A549 (cell line): ENCODE results near the gene RLN3. TPM values are rescaled to one million over a fixed set of nuclear protein-coding genes. Genes with fewer than 3 reads are reported as not detected.

ENCODE experiments used
- ATAC-seq, 2 experiments: fragments of 200-7000 bp in 1 of 2; fragments of >200 bp in 1 of 2; cut with Nextera tagmentation in 1 of 2; cut with Tn5 transposase in 1 of 2; 3 replicates each; pipeline versions ENCODE4 v1.8.0 to v1.9.1; 2018 to 2020; ENCODE audit warnings: mild to moderate bottlenecking in 1 of 2, moderate library complexity in 1 of 2
- CTCF ChIA-PET: fragments of 300-600 bp; sonication (Branson Sonifier 250); formaldehyde crosslinking; extraction: SDS; loops from one replicate; lab custom pipeline; 2021; ENCODE audit warnings: antibody characterized with exemption, inconsistent platforms; lab: Yijun Ruan, JAX
- POLR2A ChIA-PET: fragments of 350-600 bp; formaldehyde crosslinking; extraction: SDS; loops from one replicate; lab custom pipeline; 2021; ENCODE audit warnings: antibody characterized with exemption, inconsistent platforms; lab: Yijun Ruan, JAX
- DNase-seq, 2 experiments: peaks; one replicate each; pipeline versions ENCODE4 v3.0.0 to v3.0.0-alpha.2; 2011 to 2016; ENCODE audit warnings: low read depth in 1 of 2, low spot score in 1 of 2
- FAIRE-seq: peaks from 2 replicates; lab custom pipeline; 2011; peaks lifted over from hg19 to GRCh38; lab: Jason Lieb, UNC
- H3K27ac ChIP-seq, 2 experiments: fragments of >200 bp; sonication (Bioruptor Twin); formaldehyde crosslinking; 3 replicates each; pipeline ENCODE4 v1.5.1; 2016 to 2017
- H3K4me1 ChIP-seq: fragments of >200 bp; sonication (Bioruptor Twin); formaldehyde crosslinking; 3 replicates; pipeline ENCODE4 v1.6.1; 2016
- H3K4me2 ChIP-seq: fragments of >200 bp; sonication (Bioruptor Twin); formaldehyde crosslinking; 3 replicates; pipeline ENCODE4 v1.6.1; 2016
- H3K4me3 ChIP-seq: fragments of >200 bp; sonication (Bioruptor Twin); formaldehyde crosslinking; 3 replicates; pipeline ENCODE4 v1.5.1; 2016
- H3K9me3 ChIP-seq: fragments of >200 bp; sonication (Bioruptor Twin); formaldehyde crosslinking; 3 replicates; pipeline ENCODE4 v1.6.1; 2016
- BHLHE40 ChIP-seq: IDR thresholded peaks from 2 replicates; pipeline ENCODE4 v1.6.1; 2012; ENCODE audit warnings: low read depth, low read length, inconsistent platforms
- CEBPB ChIP-seq, 2 experiments: fragments of >200 bp in 1 of 2; sonication (Bioruptor Twin) in 1 of 2; formaldehyde crosslinking in 1 of 2; IDR thresholded peaks; 2 replicates each; pipeline ENCODE4 v1.6.1; 2012 to 2016
- CHD2 ChIP-seq: fragments of 150-350 bp; IDR thresholded peaks from 2 replicates; pipeline ENCODE4 v1.6.1; 2014; ENCODE audit warnings: low read length; ENCODE audit not compliant: partially characterized antibody
- EP300 ChIP-seq, 2 experiments: fragments of >200 bp; sonication (Bioruptor Twin); formaldehyde crosslinking; IDR thresholded peaks; 2 replicates in 1 of 2; 3 replicates in 1 of 2; pipeline ENCODE4 v1.6.1; 2016 to 2017
- FOXS1 ChIP-seq: fragments of 250-450 bp; sonication (Bioruptor Pico); IDR thresholded peaks from 2 replicates; pipeline ENCODE4 v1.5.0; 2020; ENCODE audit warnings: mild to moderate bottlenecking, moderate library complexity
- HDAC2 ChIP-seq: fragments of 200-600 bp; sonication (generic); IDR thresholded peaks from 2 replicates; pipeline ENCODE4 v1.6.1; 2016
- HOXA7 ChIP-seq: fragments of 250-450 bp; sonication (Bioruptor Pico); IDR thresholded peaks from 2 replicates; pipeline ENCODE4 v1.5.0; 2020; ENCODE audit warnings: mild to moderate bottlenecking, moderate library complexity
- HOXB13 ChIP-seq: fragments of 250-450 bp; sonication (Bioruptor Pico); IDR thresholded peaks from 2 replicates; pipeline ENCODE4 v1.5.0; 2020; ENCODE audit warnings: low read depth, mild to moderate bottlenecking, moderate library complexity
- JUN ChIP-seq, 2 experiments: fragments of >200 bp; sonication (Bioruptor Twin); formaldehyde crosslinking; IDR thresholded peaks; 2 replicates in 1 of 2; 3 replicates in 1 of 2; pipeline ENCODE4 v1.6.1; 2016 to 2017
- MAFK ChIP-seq: fragments of 450-650 bp; IDR thresholded peaks from 2 replicates; pipeline ENCODE4 v1.6.1; 2014; ENCODE audit not compliant: partially characterized antibody
- NPAS2 ChIP-seq: fragments of 250-450 bp; sonication (Bioruptor Pico); IDR thresholded peaks from 2 replicates; pipeline ENCODE4 v1.8.0; 2022; ENCODE audit warnings: mild to moderate bottlenecking, moderate library complexity, borderline replicate concordance
- POLR2A ChIP-seq: IDR thresholded peaks from 2 replicates; pipeline ENCODE4 v1.6.1; 2012; ENCODE audit warnings: mild to moderate bottlenecking, low read length
- RAD21 ChIP-seq, 2 experiments: fragments of >200 bp in 1 of 2; sonication (Bioruptor Twin) in 1 of 2; formaldehyde crosslinking in 1 of 2; IDR thresholded peaks in 1 of 2; conservative IDR thresholded peaks in 1 of 2; 2 replicates in 1 of 2; 3 replicates in 1 of 2; pipeline ENCODE4 v1.6.1; 2012 to 2018; ENCODE audit warnings: inconsistent platforms in 1 of 2
- RNF2 ChIP-seq: fragments of 200-600 bp; sonication (generic); IDR thresholded peaks from 2 replicates; pipeline ENCODE4 v1.6.1; 2016; ENCODE audit warnings: low read depth, mild to moderate bottlenecking, antibody characterized with exemption, moderate library complexity, borderline replicate concordance
- TFCP2L1 ChIP-seq: fragments of 250-450 bp; sonication (Bioruptor Pico); IDR thresholded peaks from 2 replicates; pipeline ENCODE4 v1.5.0; 2021; ENCODE audit warnings: mild to moderate bottlenecking
- TP53 ChIP-seq: fragments of 250-450 bp; sonication (Bioruptor Pico); IDR thresholded peaks from 2 replicates; pipeline ENCODE4 v1.5.0; 2021; ENCODE audit warnings: mild to moderate bottlenecking, moderate library complexity
- ZFP36 ChIP-seq: fragments of 450-650 bp; IDR thresholded peaks from 2 replicates; pipeline ENCODE4 v1.6.1; 2014; ENCODE audit warnings: borderline replicate concordance; ENCODE audit not compliant: partially characterized antibody
- ZSCAN20 ChIP-seq: fragments of 250-450 bp; sonication (Bioruptor Pico); IDR thresholded peaks from 2 replicates; pipeline ENCODE4 v1.8.0; 2022; ENCODE audit warnings: mild to moderate bottlenecking, moderate library complexity
- WGBS: methylation state at CpG from one replicate; pipeline ENCODE4 v1.1.6; 2017; ENCODE audit errors: missing lambda C conversion rate; 5-methylcytosine and 5-hydroxymethylcytosine counted together
- polyA plus RNA-seq, 4 experiments: library from polyadenylated mRNA; depleted of rRNA in 3 of 4; stranded (reverse); fragments of >200 nt; fragmentation: RNase III in 1 of 4; extraction: RNeasy Plus Mini Kit Qiagen cat#74134 plus additional on column Dnase treatment in 1 of 4; gene quantifications; 2 replicates in 3 of 4; 3 replicates in 1 of 4; pipeline ENCODE4 v1.2.3, GENCODE V29; 2011 to 2017
- TF ChIP-seq, protein P1 (sequence below): fragments of 250-450 bp; sonication (Bioruptor Pico); IDR thresholded peaks from 2 replicates; pipeline ENCODE4 v1.5.0; 2021; ENCODE audit warnings: mild to moderate bottlenecking, moderate library complexity, borderline replicate concordance
- TF ChIP-seq, protein P2 (sequence below): fragments of 450-650 bp; IDR thresholded peaks from 2 replicates; pipeline ENCODE4 v1.6.1; 2014; ENCODE audit warnings: antibody characterized with exemption
- TF ChIP-seq, protein P3 (sequence below): fragments of >200 bp; sonication (Bioruptor Twin); formaldehyde crosslinking; IDR thresholded peaks from 3 replicates; pipeline ENCODE4 v1.5.1; 2016
- TF ChIP-seq, protein P4 (sequence below): fragments of 250-450 bp; sonication (Bioruptor Pico); IDR thresholded peaks from 2 replicates; pipeline ENCODE4 v1.5.0; 2020; ENCODE audit warnings: low read depth, mild to moderate bottlenecking, moderate library complexity

Gene RLN3
- polyA plus RNA-seq, 2 of the 4 experiments (the other 2 are of a cell fraction): not detected

DNA sequence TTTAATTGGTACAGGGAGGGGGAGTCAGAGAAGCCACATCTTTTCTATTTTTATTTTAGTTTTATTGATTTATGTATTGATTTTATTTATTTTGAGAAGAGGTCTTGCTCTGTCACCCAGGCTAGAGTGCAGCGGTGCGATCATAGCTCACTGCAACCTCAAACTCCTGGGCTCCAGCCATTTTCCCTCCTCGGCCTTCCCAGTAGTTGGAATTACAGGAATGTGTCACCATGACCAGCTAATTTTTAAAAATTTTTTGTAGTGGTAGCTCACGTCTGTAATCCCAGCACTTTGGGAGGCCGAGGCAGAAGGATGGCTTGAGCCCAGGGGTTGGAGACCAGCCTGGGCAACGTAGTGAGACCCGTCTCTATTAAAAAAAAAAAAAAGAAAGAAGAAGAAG, 7.8 kb downstream of the RLN3 start:
- Histone ChIP-seq H3K27ac (no peak overlapping the region), H3K4me3 (no peak overlapping the region), H3K4me1 (peaks cover 4% of the 10 kb centered on the region; the same call in 1 of the 3 replicates), H3K4me2 (no peak overlapping the region)
- POLR2A ChIA-PET: no interaction called here
- CTCF ChIA-PET: interaction anchor here (0.7 to 1.8 kb wide), 4 partner anchors 17 to 153 kb away, joined by 3 to 4 read pairs (median 4); no protein-coding TSS in a partner anchor
- ATAC-seq (no peak), FAIRE-seq (no peak)
- TF ChIP-seq EP300 (IDR thresholded peaks at IDR 0.05): no peak
- TF ChIP-seq ZFP36: no peak
- TF ChIP-seq RAD21 (conservative IDR thresholded peaks at IDR 0.05 in 1 of 2, IDR thresholded peaks at IDR 0.05 in 1 of 2): no peak
- no peak for TF ChIP-seq BHLHE40
- no peak for TF ChIP-seq TP53 (CRISPR knock-in tag)
- TF ChIP-seq CEBPB (IDR thresholded peaks at IDR 0.05): no peak
- TF ChIP-seq, protein P1, sequence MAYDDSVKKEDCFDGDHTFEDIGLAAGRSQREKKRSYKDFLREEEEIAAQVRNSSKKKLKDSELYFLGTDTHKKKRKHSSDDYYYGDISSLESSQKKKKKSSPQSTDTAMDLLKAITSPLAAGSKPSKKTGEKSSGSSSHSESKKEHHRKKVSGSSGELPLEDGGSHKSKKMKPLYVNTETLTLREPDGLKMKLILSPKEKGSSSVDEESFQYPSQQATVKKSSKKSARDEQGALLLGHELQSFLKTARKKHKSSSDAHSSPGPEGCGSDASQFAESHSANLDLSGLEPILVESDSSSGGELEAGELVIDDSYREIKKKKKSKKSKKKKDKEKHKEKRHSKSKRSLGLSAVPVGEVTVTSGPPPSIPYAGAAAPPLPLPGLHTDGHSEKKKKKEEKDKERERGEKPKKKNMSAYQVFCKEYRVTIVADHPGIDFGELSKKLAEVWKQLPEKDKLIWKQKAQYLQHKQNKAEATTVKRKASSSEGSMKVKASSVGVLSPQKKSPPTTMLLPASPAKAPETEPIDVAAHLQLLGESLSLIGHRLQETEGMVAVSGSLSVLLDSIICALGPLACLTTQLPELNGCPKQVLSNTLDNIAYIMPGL (CRISPR knock-in tag): no peak
- TF ChIP-seq HDAC2: no peak
- TF ChIP-seq, protein P2, sequence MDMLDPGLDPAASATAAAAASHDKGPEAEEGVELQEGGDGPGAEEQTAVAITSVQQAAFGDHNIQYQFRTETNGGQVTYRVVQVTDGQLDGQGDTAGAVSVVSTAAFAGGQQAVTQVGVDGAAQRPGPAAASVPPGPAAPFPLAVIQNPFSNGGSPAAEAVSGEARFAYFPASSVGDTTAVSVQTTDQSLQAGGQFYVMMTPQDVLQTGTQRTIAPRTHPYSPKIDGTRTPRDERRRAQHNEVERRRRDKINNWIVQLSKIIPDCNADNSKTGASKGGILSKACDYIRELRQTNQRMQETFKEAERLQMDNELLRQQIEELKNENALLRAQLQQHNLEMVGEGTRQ: no peak
- TF ChIP-seq NPAS2 (CRISPR knock-in tag): no peak
- no peak for TF ChIP-seq HOXB13 (CRISPR knock-in tag)
- no peak for TF ChIP-seq JUN (IDR thresholded peaks at IDR 0.05)
- TF ChIP-seq MAFK: no peak
- no peak for TF ChIP-seq ZSCAN20
- no peak for TF ChIP-seq HOXA7
- TF ChIP-seq, protein P3, sequence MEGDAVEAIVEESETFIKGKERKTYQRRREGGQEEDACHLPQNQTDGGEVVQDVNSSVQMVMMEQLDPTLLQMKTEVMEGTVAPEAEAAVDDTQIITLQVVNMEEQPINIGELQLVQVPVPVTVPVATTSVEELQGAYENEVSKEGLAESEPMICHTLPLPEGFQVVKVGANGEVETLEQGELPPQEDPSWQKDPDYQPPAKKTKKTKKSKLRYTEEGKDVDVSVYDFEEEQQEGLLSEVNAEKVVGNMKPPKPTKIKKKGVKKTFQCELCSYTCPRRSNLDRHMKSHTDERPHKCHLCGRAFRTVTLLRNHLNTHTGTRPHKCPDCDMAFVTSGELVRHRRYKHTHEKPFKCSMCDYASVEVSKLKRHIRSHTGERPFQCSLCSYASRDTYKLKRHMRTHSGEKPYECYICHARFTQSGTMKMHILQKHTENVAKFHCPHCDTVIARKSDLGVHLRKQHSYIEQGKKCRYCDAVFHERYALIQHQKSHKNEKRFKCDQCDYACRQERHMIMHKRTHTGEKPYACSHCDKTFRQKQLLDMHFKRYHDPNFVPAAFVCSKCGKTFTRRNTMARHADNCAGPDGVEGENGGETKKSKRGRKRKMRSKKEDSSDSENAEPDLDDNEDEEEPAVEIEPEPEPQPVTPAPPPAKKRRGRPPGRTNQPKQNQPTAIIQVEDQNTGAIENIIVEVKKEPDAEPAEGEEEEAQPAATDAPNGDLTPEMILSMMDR: no peak
- TF ChIP-seq FOXS1: no peak
- no peak for TF ChIP-seq POLR2A
- TF ChIP-seq, all 56 proteins: peak for 0
- DNase-seq: no peak
- H3K9me3 ChIP-seq: no peaks in the 10 kb centered on the region
- 77% methylated on average over 7 of the region's 7 CpGs for WGBS

DNA sequence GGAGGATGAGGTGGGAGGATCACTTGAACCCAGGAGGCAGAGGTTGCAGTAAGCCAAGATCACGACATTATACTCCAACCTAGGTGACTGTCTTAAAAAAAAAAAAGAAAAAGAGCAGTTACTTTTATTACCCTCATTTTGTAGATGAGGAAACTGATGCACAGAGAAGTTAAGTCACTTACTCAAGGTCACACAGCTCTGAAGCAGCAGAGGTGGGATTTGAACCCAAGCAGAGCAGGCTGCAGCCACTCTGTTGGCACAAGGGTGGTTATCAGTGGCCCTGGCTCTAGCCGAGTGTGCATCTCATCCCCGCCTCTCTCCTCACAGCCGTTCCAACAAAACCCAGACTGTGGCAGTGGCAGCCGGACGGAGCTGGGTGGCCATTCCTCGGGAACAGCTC, 11.2 kb downstream of the RLN3 start:
- no peak for ATAC-seq
- Histone ChIP-seq H3K27ac (no peak overlapping the region), H3K4me2 (no peak overlapping the region), H3K4me1 (no peaks in the 10 kb centered on the region), H3K4me3 (no peak overlapping the region), H3K9me3 (no peaks in the 10 kb centered on the region)
- no peak for FAIRE-seq
- TF ChIP-seq CHD2: no peak
- TF ChIP-seq TFCP2L1 (CRISPR knock-in tag): no peak
- TF ChIP-seq RNF2: no peak
- TF ChIP-seq, protein P4, sequence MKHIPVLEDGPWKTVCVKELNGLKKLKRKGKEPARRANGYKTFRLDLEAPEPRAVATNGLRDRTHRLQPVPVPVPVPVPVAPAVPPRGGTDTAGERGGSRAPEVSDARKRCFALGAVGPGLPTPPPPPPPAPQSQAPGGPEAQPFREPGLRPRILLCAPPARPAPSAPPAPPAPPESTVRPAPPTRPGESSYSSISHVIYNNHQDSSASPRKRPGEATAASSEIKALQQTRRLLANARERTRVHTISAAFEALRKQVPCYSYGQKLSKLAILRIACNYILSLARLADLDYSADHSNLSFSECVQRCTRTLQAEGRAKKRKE (CRISPR knock-in tag): no peak
- ChIA-PET CTCF (no interaction called here), POLR2A (no interaction called here)
- DNase-seq: no peak
- WGBS: 76% methylated on average over 7 of the region's 7 CpGs
